H1 (cell line): ENCODE data around the gene POLR1G. TPM values are rescaled to one million over a fixed set of nuclear protein-coding genes. Genes with fewer than 3 reads are reported as not detected.

ENCODE experiments used
- CTCF ChIA-PET: fragments of 300-600 bp; sonication (Branson Sonifier 250); formaldehyde crosslinking; loops from one replicate; lab custom pipeline; 2021; ENCODE audit not compliant: partially characterized antibody; lab: Charles Lee
- POLR2A ChIA-PET: fragments of 300-600 bp; sonication (Branson Sonifier 250); formaldehyde crosslinking; loops from one replicate; lab custom pipeline; 2021; ENCODE audit warnings: inconsistent platforms; ENCODE audit not compliant: partially characterized antibody; lab: Charles Lee
- DNase-seq, 2 experiments: peaks; one replicate each; pipeline versions ENCODE4 v3.0.0 to v3.0.0-alpha.2; 2010 to 2022; ENCODE audit warnings: low spot score in 2 of 2, low read depth in 1 of 2, mixed read lengths in 1 of 2
- FAIRE-seq: peaks from 2 replicates; lab custom pipeline; 2011; peaks lifted over from hg19 to GRCh38; lab: Jason Lieb, UNC
- H2AFZ ChIP-seq: 2 replicates; pipeline ENCODE4 v1.8.1; 2012; ENCODE audit warnings: low read length, inconsistent platforms
- H2AK5ac ChIP-seq: 2 replicates; pipeline ENCODE4 v1.6.1; 2013; ENCODE audit warnings: low read depth, low read length
- H2BK120ac ChIP-seq: replicated peaks from 2 replicates; pipeline ENCODE3; 2013; ENCODE audit warnings: low read depth, low read length, inconsistent platforms
- H2BK12ac ChIP-seq: 2 replicates; pipeline ENCODE4 v1.6.1; 2013; ENCODE audit warnings: low read depth, low read length
- H2BK15ac ChIP-seq: 2 replicates; pipeline ENCODE4 v1.6.1; 2013; ENCODE audit warnings: low read length
- H2BK20ac ChIP-seq: 2 replicates; pipeline ENCODE4 v1.6.1; 2013; ENCODE audit warnings: low read length
- H2BK5ac ChIP-seq: 2 replicates; pipeline ENCODE4 v1.6.1; 2013; ENCODE audit warnings: low read depth, low read length
- H3K14ac ChIP-seq: 2 replicates; pipeline ENCODE4 v1.6.1; 2013; ENCODE audit warnings: inconsistent platforms; ENCODE audit not compliant: insufficient read length
- H3K18ac ChIP-seq: 2 replicates; pipeline ENCODE4 v1.6.1; 2013; ENCODE audit warnings: low read length; ENCODE audit errors: extremely low read depth
- H3K23ac ChIP-seq: 2 replicates; pipeline ENCODE4 v1.6.1; 2013; ENCODE audit warnings: inconsistent platforms; ENCODE audit not compliant: insufficient read length
- H3K23me2 ChIP-seq: 2 replicates; pipeline ENCODE4 v1.6.1; 2013; ENCODE audit warnings: low read depth, low read length
- H3K27ac ChIP-seq: 2 replicates; pipeline ENCODE4 v1.6.1; 2011; ENCODE audit warnings: low read depth, low read length, inconsistent platforms
- H3K27me3 ChIP-seq, 4 experiments: replicated peaks in 1 of 4; 1 replicate in 1 of 4; 2 replicates in 3 of 4; pipeline versions ENCODE4 v1.6.1 to v1.8.1; 2011 to 2013; ENCODE audit warnings: low read length in 3 of 4, mild to moderate bottlenecking in 3 of 4, inconsistent platforms in 2 of 4, mixed read lengths in 2 of 4, moderate library complexity in 1 of 4; ENCODE audit not compliant: control insufficient read depth in 3 of 4, insufficient read depth in 3 of 4; ENCODE audit errors: extremely low read depth in 1 of 4
- H3K36me3 ChIP-seq, 4 experiments: 2 replicates each; pipeline versions ENCODE4 v1.6.1 to v1.8.1; 2011 to 2013; ENCODE audit warnings: mild to moderate bottlenecking in 4 of 4, low read length in 3 of 4, moderate library complexity in 2 of 4, control low read depth in 1 of 4, inconsistent platforms in 1 of 4; ENCODE audit not compliant: insufficient read depth in 4 of 4, control insufficient read depth in 2 of 4
- H3K4ac ChIP-seq: replicated peaks from 2 replicates; pipeline ENCODE3; 2013; ENCODE audit warnings: low read length, low read depth, mixed read lengths, inconsistent platforms; ENCODE audit not compliant: insufficient read length
- H3K4me1 ChIP-seq, 4 experiments: replicated peaks in 1 of 4; 1 replicate in 1 of 4; 2 replicates in 3 of 4; pipeline versions ENCODE4 v1.6.1 to v1.8.1; 2011 to 2013; ENCODE audit warnings: low read length in 3 of 4, inconsistent platforms in 2 of 4, mixed read lengths in 1 of 4; ENCODE audit not compliant: insufficient read depth in 4 of 4, control insufficient read depth in 3 of 4
- H3K4me2 ChIP-seq, 2 experiments: 2 replicates each; pipeline versions ENCODE4 v1.6.1 to v1.8.1; 2011 to 2013; ENCODE audit warnings: low read depth in 2 of 2, low read length in 2 of 2, control low read depth in 1 of 2, inconsistent platforms in 1 of 2, mild to moderate bottlenecking in 1 of 2; ENCODE audit not compliant: insufficient read depth in 1 of 2
- H3K4me3 ChIP-seq, 4 experiments: fragments of 200-600, 300-600 bp in 1 of 4; sonication (generic), shearing (Covaris generic), sonication (Bioruptor Twin) in 1 of 4; 2 replicates each; pipeline versions ENCODE4 v1.5.1 to v1.8.1; 2011 to 2016; ENCODE audit warnings: low read length in 4 of 4, low read depth in 3 of 4, control low read depth in 2 of 4, inconsistent platforms in 2 of 4, mild to moderate bottlenecking in 2 of 4, mixed read lengths in 1 of 4, moderate library complexity in 1 of 4; ENCODE audit not compliant: insufficient read depth in 2 of 4; ENCODE audit errors: extremely low read depth in 1 of 4
- H3K56ac ChIP-seq: replicated peaks from 2 replicates; pipeline ENCODE3; 2013; ENCODE audit warnings: low read depth, mild to moderate bottlenecking, mixed read lengths, low read length, inconsistent platforms; ENCODE audit not compliant: insufficient read length
- H3K79me1 ChIP-seq: 2 replicates; pipeline ENCODE4 v1.6.1; 2013; ENCODE audit warnings: low read depth, low read length, control low read depth
- H3K79me2 ChIP-seq, 2 experiments: 2 replicates each; pipeline versions ENCODE4 v1.6.1 to v1.8.1; 2012 to 2013; ENCODE audit warnings: low read length in 2 of 2, mild to moderate bottlenecking in 2 of 2, inconsistent platforms in 1 of 2; ENCODE audit not compliant: insufficient read depth in 2 of 2, control insufficient read depth in 1 of 2
- H3K9ac ChIP-seq, 4 experiments: replicated peaks in 1 of 4; 1 replicate in 1 of 4; 2 replicates in 3 of 4; pipeline versions ENCODE4 v1.6.1 to v1.8.1; 2011 to 2013; ENCODE audit warnings: low read depth in 3 of 4, low read length in 3 of 4, control low read depth in 2 of 4, mild to moderate bottlenecking in 2 of 4, moderate library complexity in 2 of 4, inconsistent platforms in 1 of 4; ENCODE audit errors: extremely low read depth in 1 of 4
- H3K9me3 ChIP-seq, 2 experiments: 2 replicates each; pipeline versions ENCODE4 v1.6.1 to v1.8.1; 2012 to 2013; ENCODE audit warnings: mild to moderate bottlenecking in 2 of 2, moderate library complexity in 2 of 2, control low read depth in 1 of 2, inconsistent platforms in 1 of 2, low read depth in 1 of 2, low read length in 1 of 2, mixed read lengths in 1 of 2; ENCODE audit not compliant: insufficient read depth in 2 of 2
- H4K20me1 ChIP-seq, 2 experiments: replicated peaks in 1 of 2; 2 replicates each; pipeline versions ENCODE3 to v1.8.1; 2011 to 2013; ENCODE audit warnings: inconsistent platforms in 2 of 2, low read length in 2 of 2, mild to moderate bottlenecking in 1 of 2; ENCODE audit not compliant: insufficient read depth in 2 of 2, control insufficient read depth in 1 of 2
- H4K5ac ChIP-seq: 2 replicates; pipeline ENCODE4 v1.6.1; 2013; ENCODE audit warnings: low read length, low read depth, mixed read lengths, inconsistent platforms; ENCODE audit not compliant: insufficient read length
- H4K8ac ChIP-seq: 2 replicates; pipeline ENCODE4 v1.8.0; 2013; ENCODE audit warnings: mild to moderate bottlenecking, moderate library complexity, low read length, inconsistent platforms; ENCODE audit not compliant: insufficient read depth; ENCODE audit errors: extremely low read depth
- H4K91ac ChIP-seq: replicated peaks from 2 replicates; pipeline ENCODE3; 2013; ENCODE audit warnings: low read length, mixed read lengths, inconsistent platforms; ENCODE audit not compliant: insufficient read length
- CBX5 ChIP-seq: fragments of 300-800, 300-1000 bp; sonication (generic); IDR thresholded peaks from 2 replicates; pipeline ENCODE4 v1.7.1; 2016; ENCODE audit warnings: antibody characterized with exemption, low read length, low read depth
- RAD21 ChIP-seq, 2 experiments: IDR thresholded peaks in 1 of 2; conservative IDR thresholded peaks in 1 of 2; 2 replicates each; pipeline ENCODE4 v1.6.1; 2011; ENCODE audit warnings: low read depth in 2 of 2, low read length in 2 of 2, improper control_type of control experiment in 1 of 2, inconsistent platforms in 1 of 2, mild to moderate bottlenecking in 1 of 2, moderate library complexity in 1 of 2
- SIX5 ChIP-seq: IDR thresholded peaks from 2 replicates; pipeline ENCODE4 v1.6.1; 2011; ENCODE audit warnings: mild to moderate bottlenecking, low read depth, low read length
- WGBS, 2 experiments: shearing (Covaris generic) in 1 of 2; methylation state at CpG; one replicate each; pipeline versions ENCODE4 v1.1.6 to v1.1.7; 2013 to 2015; ENCODE audit warnings: low lambda C conversion rate in 2 of 2, mixed read lengths in 2 of 2, inconsistent platforms in 1 of 2, low coverage in 1 of 2, missing lambda C conversion rate in 1 of 2; ENCODE audit not compliant: insufficient replicate concordance in 2 of 2, insufficient coverage in 1 of 2, insufficient read length in 1 of 2; ENCODE audit errors: extremely low coverage in 1 of 2, missing lambda C conversion rate in 1 of 2; 5-methylcytosine and 5-hydroxymethylcytosine counted together
- polyA plus RNA-seq, 7 experiments: library from polyadenylated mRNA; depleted of rRNA in 3 of 7; stranded (reverse) in 5 of 7; unstranded in 2 of 7; fragments of >200 nt in 5 of 7; fragments of 200-250 nt in 2 of 7; gene quantifications; 1 replicate in 5 of 7; 2 replicates in 1 of 7; 4 replicates in 1 of 7; pipeline versions ENCODE4 v1.2.1 to v1.2.3, GENCODE V29; 2011 to 2013; ENCODE audit warnings: missing spikeins in 2 of 7, mixed read lengths in 2 of 7
- total RNA-seq: library from RNA; stranded (reverse); fragmentation: NEBNext Ultra II Directional; extraction: Animal tissue kit (Norgen Biotek cat#: 25700); gene quantifications from 2 replicates; pipeline ENCODE4 v1.2.1, GENCODE V29; 2021

POLR1G gene
- total and polyA plus RNA-seq, 2 of the 8 experiments (the other 6 are each of a cell fraction or from before 2014, with no cell fraction given), result 16.8 to 34.8 TPM

DNA sequence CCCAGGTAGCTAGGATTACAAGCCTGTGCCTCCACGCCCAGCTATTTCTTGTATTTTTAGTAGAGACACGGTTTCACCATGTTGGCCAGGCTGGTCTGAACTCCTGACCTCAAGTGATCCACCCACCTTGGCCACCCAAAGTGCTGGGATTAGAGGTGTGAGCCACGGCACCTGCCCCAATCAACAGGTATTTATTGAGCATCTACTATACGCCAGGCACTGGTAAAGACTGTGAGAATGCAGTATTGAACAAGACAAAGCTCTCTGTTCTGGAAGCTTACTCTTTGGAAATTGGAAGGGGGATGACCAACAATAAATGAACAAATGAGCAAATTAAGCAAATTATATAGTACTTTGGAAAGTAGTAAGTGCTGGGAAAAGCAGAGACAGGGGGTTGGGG, 38.7 kb downstream of the POLR1G start:
- peaks cover 0 to 7% (median 6%) of the 10 kb centered on the region in 4 experiments; a peak in 5 of 7 replicates for H3K27me3 ChIP-seq
- H3K4me2 ChIP-seq, result peak overlapping the region in 1 of 2 experiments; percentile 77; a peak in 2 of 4 replicates
- H4K8ac ChIP-seq, result no peak overlapping the region
- POLR2A ChIA-PET, result interaction anchor here (0.6 to 1.9 kb wide), 10 partner anchors 8 to 195 kb away, joined by 3 to 12 read pairs (median 4); partner anchors contain the start of genes FOSB and RTN2
- no peak overlapping the region for H3K14ac ChIP-seq
- peaks cover 6 to 21% (median 12%) of the 10 kb centered on the region in 4 experiments for H3K4me1 ChIP-seq
- H2BK12ac ChIP-seq, result peak overlapping the region; percentile 98; the same call in 1 of the 2 replicates
- no peak overlapping the region for H4K91ac ChIP-seq
- CTCF ChIA-PET, result interaction anchor here (0.5 to 6.3 kb wide), 10 partner anchors 12 to 1440 kb away, joined by 3 to 145 read pairs (median 8); partner anchors contain the start of genes FOSB and SIX5
- WGBS, 2 experiments, result 77% methylated on average over 4 of the region's 4 CpGs; no CpG with 5 or more reads in 1 of the 2 experiments
- H3K79me1 ChIP-seq, result no peaks in the 10 kb centered on the region
- DNase-seq (no peak), FAIRE-seq (no peak)
- H3K9ac ChIP-seq, result no peak overlapping the region
- H2BK15ac ChIP-seq, result no peak overlapping the region
- no peaks in the 10 kb centered on the region for H3K36me3 ChIP-seq
- no peak overlapping the region for H2BK120ac ChIP-seq
- no peak overlapping the region for H2BK5ac ChIP-seq
- H3K4ac ChIP-seq, result no peak overlapping the region
- no peak for TF ChIP-seq CBX5
- no peak for TF ChIP-seq RAD21 (IDR thresholded peaks at IDR 0.05 in 1 of 2, conservative IDR thresholded peaks at IDR 0.05 in 1 of 2; ENCODE audit: low read depth in 2 of 2, low read length in 2 of 2)
- no peak for TF ChIP-seq SIX5
- H3K9me3 ChIP-seq, result no peaks in the 10 kb centered on the region
- no peaks in the 10 kb centered on the region for H4K20me1 ChIP-seq
- H3K27ac ChIP-seq, result no peak overlapping the region
- H3K79me2 ChIP-seq, result no peaks in the 10 kb centered on the region
- no peak overlapping the region for H2AFZ ChIP-seq
- peak overlapping the region; percentile 82; the same call in 1 of the 2 replicates for H2AK5ac ChIP-seq
- no peak overlapping the region for H3K4me3 ChIP-seq
- no peak overlapping the region for H4K5ac ChIP-seq
- H2BK20ac ChIP-seq, result no peak overlapping the region
- no peak overlapping the region for H3K56ac ChIP-seq
- H3K18ac ChIP-seq, result no peak overlapping the region
- H3K23ac ChIP-seq, result no peak overlapping the region
- H3K23me2 ChIP-seq, result peaks cover 14% of the 10 kb centered on the region
